Activated CD8-positive, alpha-beta memory T cell treated with anti-CD3 and anti-CD28 coated beads, Interleukin-2, amount 50 U/mL, for 48 hours (primary cell): ENCODE data around the gene FRMD4A.
"Not testable (repeated sequence)": the region's sequence is repeated elsewhere in the genome, so short reads cannot be mapped to it uniquely, and the experiment has no call there.

Experiments used
- DNase-seq: peaks from one replicate; pipeline ENCODE4 v3.0.0-alpha.2; 2020

The FRMD4A gene

DNA sequence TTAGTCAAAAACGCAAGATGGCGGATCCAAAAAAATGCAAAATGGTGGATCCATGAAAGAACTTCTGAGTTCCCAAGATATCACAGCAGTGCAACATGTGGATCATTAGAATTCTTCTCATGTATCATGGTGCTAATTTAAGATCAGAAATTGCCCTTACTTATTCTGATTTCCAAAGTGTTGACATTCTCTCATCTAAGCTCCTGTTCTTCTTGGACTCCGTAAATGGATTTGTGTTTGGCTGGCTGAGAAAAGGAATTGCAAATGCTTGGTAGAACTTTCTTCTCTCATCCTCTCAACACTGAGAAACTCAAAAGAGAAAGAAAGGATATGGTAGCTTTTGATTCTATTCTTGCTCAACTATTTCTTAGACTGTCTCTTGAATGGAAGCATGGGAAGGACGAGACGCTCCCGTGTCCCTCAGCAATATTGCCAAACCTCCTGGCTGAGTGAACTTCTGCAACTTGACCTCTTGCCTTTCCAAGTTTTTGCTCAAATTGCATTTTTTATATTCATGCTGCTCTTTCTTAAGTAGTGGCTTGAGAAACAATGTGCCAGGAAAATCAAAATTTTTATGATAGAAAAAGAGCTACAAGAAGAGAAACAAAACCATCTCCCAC is 44.7 kb downstream of the FRMD4A start:
- no peak for DNase-seq

- DNase-seq, result no peak
Measured at GRCh38 chr10:14282276-14282675, 48.4 kb downstream of the FRMD4A start.

DNA sequence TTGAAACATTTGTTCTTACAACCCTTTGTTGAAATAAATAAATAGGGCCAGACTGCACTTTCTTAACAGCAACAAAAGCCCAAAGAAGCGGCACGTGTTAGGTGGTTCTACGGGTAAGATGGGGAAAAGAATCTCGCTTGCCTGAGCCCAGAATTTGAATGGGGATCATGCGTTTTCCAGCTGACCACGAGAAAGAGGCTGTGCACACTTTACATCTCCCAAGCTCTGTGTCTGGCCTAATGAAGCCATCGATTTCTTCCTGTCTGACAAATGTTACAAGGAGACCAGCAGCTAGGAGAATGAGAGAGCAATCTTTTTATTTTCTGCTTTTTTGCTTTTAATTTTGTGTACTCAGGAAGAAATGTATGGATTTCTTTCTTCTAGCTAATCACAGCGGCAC is 52.2 kb downstream of the FRMD4A start:
- no peak for DNase-seq

- no peak for DNase-seq
Measured at GRCh38 chr10:14276210-14276609, 54.5 kb downstream of the FRMD4A start.

DNA sequence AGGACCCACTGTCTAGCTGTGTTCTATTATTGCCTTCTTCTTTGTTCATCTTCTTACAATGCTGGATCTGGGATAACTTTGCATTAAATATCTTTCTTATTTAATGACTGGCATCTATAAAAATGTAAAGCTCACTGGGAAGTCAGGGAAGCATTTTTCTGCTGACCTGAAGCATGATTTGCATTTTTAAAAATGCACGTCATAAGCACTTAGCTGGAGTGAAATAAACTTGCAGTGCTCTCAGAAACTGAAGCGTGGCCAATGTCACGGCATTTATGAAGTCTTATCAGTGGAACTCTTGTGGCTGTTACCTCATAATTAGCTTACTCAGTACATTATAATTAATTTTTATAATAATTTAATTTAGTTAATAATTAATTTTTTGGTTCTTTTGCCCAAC is 59.1 kb downstream of the FRMD4A start:
- no peak for DNase-seq

DNA sequence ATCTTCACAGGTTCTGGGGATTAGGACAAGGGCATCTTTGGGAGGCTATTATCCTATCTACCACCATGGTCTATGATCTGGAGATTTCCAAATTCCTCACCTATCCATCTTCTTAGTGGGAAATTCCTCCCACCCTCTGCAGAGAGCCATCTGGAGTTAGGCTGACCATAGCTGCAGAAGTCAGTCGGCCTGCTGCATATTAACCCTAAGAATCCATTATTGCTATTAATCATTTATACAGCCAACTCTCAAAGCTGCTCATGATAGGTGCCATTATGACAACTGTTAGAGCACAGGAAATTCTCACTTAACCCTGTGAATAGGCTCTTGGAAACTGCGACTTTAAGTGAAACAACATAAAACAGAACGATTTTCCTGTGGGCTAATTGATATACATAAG is 60.4 kb downstream of the FRMD4A start:
- DNase-seq, result no peak

DNA sequence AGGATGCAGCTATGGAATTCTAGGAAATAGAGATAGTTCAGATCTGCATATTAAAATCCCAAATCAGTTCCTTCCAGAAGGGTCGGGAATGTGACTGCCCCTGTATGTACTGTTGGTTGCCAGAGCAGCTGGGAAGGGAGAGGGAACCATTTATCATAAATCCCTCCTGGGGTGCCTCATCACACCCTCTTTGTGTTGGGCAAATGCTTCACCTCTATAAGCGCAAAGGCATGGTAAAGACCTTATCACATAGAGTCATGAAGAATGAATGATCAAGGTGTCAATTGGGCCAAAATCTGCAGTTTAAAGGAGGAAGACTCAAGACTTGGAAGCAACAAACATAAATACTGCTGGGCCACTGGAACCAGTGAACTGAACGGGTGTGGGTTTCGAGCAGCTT is 65.0 kb downstream of the FRMD4A start:
- DNase-seq, result no peak

DNA sequence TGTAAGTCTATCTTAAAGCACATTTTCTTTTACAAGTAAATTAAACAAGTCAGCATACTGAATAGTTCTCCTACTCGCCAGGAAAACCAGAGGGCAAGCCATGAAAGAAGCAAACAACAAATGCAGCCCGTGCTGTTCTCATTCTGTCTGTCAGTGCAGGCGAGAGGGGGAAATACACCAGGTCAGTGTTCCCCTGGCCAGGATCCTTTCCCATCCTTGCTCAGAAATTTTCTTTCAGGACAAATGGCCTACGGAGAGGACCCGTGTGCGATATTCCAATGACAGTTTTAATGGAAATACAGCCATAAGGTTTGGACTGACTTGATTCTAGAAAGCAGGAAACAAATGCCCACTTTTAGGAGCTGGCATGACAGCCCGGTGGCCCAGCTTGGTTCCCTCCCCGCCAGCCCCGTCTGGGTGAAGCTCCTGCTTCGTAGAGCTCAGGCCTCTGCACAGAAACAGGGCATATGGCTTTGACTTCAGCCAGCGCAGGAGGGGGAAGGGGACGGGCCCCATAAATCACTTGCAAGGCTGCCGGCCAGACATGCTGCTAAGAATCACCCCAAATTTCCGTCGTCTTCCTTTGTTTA is 67.8 kb downstream of the FRMD4A start:
- DNase-seq, result no peak

- no peak for DNase-seq
Measured at GRCh38 chr10:14261336-14261735, 69.4 kb downstream of the FRMD4A start.

DNA sequence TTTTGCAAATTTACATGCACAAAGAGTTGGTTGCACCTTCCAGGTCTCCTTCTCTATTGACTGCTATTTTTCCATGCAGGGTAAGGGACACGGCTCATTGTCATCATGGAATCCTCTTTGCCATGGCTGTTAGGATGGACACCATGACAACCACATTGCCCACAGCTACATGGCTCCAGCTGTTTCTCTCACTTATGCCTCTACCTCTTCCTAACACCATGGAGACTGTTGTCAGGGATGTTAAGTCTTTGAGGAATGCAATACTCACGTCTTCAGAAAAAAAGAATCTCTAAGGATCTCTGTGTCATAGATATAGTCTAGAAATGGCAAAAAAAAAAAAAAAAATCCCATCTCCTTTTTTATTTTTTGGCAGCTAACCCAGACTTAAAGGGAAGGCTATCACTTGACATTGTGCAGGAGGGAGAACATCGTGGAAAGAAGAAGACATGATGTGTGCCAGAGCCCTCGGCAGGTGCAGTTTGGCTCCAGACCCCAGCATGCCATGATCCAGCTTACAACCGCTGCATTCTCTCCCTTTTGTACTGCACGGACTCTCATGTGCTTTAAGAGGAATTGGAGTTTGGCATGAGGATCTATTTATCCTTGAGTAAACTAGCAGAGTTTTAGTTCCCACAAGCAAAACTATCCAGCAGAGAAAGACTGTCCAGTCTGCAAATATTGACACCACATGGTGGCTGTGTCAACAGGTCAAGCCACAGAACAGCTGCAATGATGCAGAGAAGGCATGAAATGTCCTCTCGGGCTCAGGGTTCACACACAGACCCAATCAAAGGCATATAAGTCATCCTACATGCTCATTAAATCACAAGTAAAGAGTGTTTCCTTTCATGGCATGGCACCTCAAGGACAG is 70.8 kb downstream of the FRMD4A start:
- no peak for DNase-seq

DNA sequence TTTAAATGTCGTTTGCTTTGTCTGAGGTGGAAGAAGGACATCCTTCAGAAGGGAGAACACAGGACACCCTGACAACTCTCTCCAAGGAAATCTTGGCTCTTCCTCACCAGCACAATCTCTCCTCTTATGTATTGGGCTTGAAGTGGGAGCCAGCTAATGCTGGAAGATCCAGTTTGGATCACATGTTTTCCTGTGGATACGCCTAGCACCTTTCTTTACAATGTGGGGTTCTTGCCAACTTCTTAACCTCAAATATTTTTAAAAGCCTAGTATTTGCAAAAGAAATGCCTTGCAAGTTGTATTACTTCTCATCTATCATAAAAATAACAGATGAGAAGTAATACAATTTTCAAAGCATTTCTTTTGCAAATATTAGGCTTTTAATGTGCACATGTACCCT is 76.4 kb downstream of the FRMD4A start:
- DNase-seq, result no peak

DNA sequence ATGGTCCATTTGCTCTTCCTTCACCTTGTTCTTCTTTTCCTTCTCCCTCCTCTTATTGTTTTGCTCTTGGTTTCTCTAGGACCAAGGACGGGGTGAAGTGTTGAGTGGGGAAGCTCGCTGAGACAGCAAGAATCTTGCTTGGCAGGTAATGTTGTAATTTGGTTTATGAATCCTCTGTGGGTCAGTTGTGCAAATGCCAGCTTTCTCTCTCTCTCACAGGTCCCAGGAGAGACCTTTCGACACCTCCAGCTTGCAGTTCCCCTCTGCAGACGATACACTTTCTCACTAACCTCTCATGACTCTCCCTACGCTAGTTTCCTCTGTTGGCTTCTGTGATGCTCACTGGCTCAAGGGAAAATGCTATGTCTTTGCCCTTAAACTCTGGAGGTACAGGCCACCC is 77.0 kb downstream of the FRMD4A start:
- no peak for DNase-seq

DNA sequence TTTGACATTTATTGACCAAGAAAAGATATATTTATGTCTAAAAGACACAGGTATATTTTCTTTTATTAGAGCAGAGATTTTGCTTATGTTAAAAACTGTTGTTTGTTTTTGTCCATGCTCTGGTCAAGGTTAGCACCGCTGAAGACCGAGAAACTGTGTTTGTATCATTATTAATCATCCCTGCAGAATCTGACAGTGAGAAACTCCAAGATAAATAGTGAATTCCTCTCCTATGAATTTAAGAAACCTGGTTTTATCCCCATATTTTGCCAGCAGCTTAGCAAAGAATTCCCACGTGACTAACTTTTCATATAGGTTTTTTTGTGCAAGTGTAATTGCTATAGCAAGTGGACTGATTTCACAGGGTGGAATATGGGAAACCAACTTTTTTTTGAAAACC is 77.6 kb downstream of the FRMD4A start:
- DNase-seq, result no peak

DNA sequence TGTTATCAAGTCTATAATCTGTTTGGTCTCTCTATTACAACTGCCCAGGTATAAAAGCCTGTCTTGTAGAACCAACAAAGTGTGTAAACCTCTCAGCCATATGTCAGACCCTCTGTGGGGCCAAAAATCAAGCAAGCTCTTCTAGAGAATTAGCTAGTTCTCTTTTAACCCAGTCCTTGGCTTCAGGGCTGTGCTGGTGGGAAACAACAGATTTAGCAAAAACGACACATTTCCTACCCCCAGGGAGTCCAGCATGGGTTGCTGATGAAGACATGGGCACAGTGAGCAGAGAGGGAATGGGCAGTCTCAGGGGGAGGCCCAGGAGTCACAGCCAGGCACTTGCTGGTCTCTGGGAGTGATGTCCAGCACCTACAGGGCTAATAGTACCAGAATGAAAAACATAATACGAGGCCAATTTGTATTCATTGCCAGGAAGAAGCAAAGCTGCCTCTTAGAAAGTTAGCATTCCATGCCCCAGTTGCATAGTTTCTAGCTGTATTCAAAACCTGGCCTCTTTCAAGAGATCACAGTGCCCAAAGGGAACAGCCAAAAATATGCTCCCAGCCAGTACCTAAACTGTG is 80.1 kb downstream of the FRMD4A start:
- DNase-seq, result no peak

- DNase-seq, result no peak
Measured at GRCh38 chr10:14247377-14248116, 83.2 kb downstream of the FRMD4A start.

DNA sequence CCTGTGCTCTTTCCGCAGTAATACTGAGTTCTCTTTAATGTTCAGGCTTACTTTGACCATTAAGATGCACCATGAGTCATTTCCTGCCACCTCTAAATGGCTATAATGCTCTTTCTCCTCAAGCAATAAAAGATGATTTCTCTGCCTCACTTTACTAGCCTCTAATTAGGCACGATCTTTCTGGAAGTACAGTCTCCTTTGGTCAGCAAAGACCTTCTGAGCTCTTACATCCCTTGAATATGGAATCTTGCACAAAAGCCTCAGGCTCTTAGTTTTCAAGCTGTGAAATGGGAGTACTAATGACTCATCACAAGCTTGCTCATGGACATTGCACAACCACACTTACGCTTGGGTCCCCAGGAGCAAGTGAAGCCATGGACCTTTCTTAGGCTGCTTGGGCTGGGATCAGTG is 85.9 kb downstream of the FRMD4A start:
- DNase-seq, result no peak

DNA sequence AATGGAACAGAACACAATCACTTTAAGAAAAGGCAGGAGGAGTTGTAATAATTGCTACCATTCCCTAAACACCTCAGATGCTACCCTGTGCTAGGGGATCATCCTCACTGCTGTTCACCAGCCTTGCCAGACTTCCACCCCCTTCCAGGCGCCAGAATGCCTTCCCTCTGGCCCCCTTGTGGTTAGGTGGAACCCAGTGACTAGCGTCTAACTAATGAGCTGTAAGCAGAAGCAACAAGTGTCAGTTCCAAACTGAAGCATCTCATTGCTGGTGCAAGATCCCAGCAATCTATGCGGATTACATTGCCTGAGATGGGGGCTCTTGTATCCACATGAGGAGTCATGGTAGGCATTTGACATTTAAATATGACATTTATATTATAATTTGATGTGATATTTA is 86.6 kb downstream of the FRMD4A start:
- DNase-seq, result no peak

DNA sequence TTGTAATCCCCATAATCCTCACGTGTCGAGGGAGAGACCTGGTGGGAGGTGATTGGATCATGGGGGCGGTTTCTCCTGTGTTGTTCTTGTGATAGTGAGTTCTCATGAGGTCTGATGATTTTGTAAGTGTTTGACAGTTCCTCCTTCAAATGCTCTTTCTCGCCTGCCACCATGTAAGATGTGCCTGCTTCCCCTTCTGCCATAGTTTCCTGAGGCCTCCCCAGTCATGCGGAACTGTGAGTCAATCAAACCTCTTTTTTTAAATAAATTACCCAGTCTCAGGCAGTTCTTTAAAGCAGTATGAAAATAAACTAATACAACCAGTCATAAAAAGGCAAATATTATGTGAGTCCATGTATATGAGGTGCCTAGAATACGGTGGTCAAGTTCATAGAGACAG is 87.5 kb downstream of the FRMD4A start:
- no peak for DNase-seq

GRCh38 chr10:14241196-14241595 is 89.5 kb downstream of the FRMD4A start:
- DNase-seq, result no peak

DNA sequence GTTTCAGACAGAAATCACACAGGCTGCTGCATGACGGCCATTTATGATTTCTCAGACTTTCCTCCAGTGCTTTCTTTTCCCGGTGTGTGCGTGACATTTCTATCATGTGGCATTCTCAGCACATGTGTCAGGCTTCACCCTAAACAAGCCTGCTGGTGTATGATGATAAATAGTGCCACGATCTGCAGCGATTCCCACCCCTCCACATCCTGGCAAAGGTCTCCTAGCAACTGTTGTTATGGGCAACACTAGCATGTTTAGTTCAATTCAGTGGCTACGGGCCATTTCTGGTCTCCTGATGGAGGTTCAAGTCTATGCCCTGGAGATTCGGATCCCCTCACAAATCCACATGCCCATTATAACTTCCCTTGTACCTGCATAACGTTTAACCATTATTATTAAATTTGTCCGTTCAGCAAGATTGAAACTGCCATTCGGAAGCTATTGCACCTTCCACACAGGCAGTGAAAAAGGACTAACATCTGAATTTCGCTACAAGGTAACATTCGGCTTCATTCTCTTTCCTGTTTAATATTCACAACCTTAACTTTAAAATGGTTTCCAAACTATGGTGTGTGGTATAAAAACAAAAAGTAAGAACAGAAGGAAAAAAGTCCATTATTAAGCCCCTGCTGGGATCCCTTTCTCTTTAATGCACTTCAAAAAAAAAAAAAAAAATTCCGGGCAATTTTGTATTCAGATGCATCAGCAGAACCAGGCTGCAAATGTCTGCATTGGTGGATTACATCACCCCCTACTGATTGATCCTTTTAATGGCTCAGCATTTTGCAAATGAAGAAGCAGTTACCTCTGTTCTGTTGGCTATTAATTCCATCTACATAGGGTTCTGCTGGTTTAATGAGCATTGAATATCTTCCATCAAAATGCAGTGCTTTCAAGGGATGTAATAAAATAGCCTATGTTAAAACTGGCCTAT is 90.2 kb downstream of the FRMD4A start:
- no peak for DNase-seq

DNA sequence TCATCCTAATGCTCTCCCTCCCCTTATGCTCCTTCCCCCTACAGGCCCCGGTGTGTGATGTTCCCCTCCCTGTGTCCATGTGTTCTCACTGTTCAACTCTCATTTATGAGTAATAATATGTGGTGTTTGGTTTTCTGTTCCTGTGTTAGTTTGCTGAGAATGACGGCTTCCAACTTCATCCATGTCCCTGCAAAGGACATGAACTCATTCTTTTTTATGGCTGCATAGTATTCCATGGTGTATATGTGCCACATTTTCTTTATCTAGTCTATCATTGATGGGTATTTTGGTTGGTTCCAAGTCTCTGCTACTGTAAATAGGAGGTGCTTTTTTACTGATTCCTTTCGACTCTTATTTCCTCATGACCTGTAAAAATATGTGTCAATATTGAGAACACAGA is 92.1 kb downstream of the FRMD4A start:
- not testable (repeated sequence) for DNase-seq

GRCh38 chr10:14236341-14236740 is 94.4 kb downstream of the FRMD4A start:
- no peak for DNase-seq
